SK-N-MC (cell line): ENCODE measurements around the gene NDC80.
"Not testable (repeated sequence)": the region's sequence is repeated elsewhere in the genome, so short reads cannot be mapped to it uniquely, and the experiment has no call there.

ENCODE experiments used
- EZH2 ChIP-seq: fragments of 200-600 bp; sonication (generic); IDR thresholded peaks from one replicate; pipeline ENCODE4 v1.6.1; 2017; ENCODE audit warnings: antibody characterized with exemption
- FOXP2 ChIP-seq: optimal IDR thresholded peaks from 2 replicates; pipeline ENCODE3; 2011; ENCODE audit warnings: mild to moderate bottlenecking, moderate library complexity; ENCODE audit not compliant: insufficient read depth; ENCODE audit errors: extremely low read length, control extremely low read depth
- POLR2AphosphoS5 ChIP-seq: IDR thresholded peaks from 2 replicates; pipeline ENCODE4 v1.6.1; 2012; ENCODE audit warnings: mild to moderate bottlenecking, low read depth, low read length, borderline replicate concordance

DNA sequence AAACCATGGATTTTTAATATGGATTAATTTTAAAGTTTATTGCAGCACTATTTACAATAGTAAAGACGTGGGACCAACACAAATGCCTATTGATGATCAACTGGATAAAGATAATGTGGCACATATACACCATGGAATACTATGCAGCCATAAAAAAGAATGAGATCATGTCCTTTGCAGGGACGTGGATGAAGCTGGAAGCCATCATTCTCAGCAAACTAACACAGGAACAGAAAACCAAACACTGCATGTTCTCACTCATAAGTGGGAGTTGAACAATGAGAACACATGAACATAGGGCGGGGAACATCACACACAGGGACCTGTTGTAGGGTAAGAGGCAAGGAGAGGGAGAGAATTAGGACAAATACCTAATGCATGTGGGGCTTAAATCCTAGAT, 89.5 kb downstream of the NDC80 start:
- not testable (repeated sequence) for TF ChIP-seq EZH2, POLR2AphosphoS5, FOXP2
